ENCODE data around the gene FANCC.

GRCh38 chr9:95237336-95237735 lies 80.2 kb downstream of the FANCC start:
- TF ChIP-seq CTCF (IDR thresholded peaks at IDR 0.05) (no peak), POLR2A (IDR thresholded peaks at IDR 0.05) (no peak)
